HG03103 (cell line): ENCODE data around the gene CACNA1A.
"Not testable (repeated sequence)": the region's sequence is repeated elsewhere in the genome, so short reads cannot be mapped to it uniquely, and the experiment has no call there.

Experiments used
- ATAC-seq: cut with Tn5 transposase; IDR thresholded peaks from one replicate; pipeline ENCODE4 v1.9.1; 2021; ENCODE audit warnings: low read depth; ENCODE audit not compliant: unreplicated experiment

CACNA1A gene

GRCh38 chr19:13506471-13506820 is at the start of gene CACNA1A:
Gene CACNA1A (minus strand): TSS chr19:13506479. CDS start chr19:13506224, 255 bp downstream.
- no peak for ATAC-seq

- no peak for ATAC-seq
Measured at GRCh38 chr19:13554506-13555240, 48.4 kb upstream of the CACNA1A start.

GRCh38 chr19:13553880-13554400 is 47.7 kb upstream of the CACNA1A start:
- ATAC-seq, result no peak

- no peak for ATAC-seq
Measured at GRCh38 chr19:13548131-13548530, 41.9 kb upstream of the CACNA1A start.

GRCh38 chr19:13547102-13547501 is 40.8 kb upstream of the CACNA1A start:
- no peak for ATAC-seq

GRCh38 chr19:13544423-13544822 is 38.1 kb upstream of the CACNA1A start:
- ATAC-seq, result no peak

GRCh38 chr19:13541554-13541953 is 35.3 kb upstream of the CACNA1A start:
- no peak for ATAC-seq

GRCh38 chr19:13539332-13539731 is 33.1 kb upstream of the CACNA1A start:
- ATAC-seq, result no peak

GRCh38 chr19:13538601-13539253 is 32.4 kb upstream of the CACNA1A start:
- ATAC-seq, result no peak

- ATAC-seq, result no peak
Measured at GRCh38 chr19:13537454-13537853, 31.2 kb upstream of the CACNA1A start.

GRCh38 chr19:13530720-13531119 is 24.4 kb upstream of the CACNA1A start:
- no peak for ATAC-seq

GRCh38 chr19:13529721-13530120 is 23.4 kb upstream of the CACNA1A start:
- ATAC-seq, result not testable (repeated sequence)

GRCh38 chr19:13526552-13526951 is 20.3 kb upstream of the CACNA1A start:
- no peak for ATAC-seq

GRCh38 chr19:13521066-13521465 is 14.8 kb upstream of the CACNA1A start:
- no peak for ATAC-seq

GRCh38 chr19:13511947-13512346 is 5.7 kb upstream of the CACNA1A start:
- ATAC-seq, result no peak

- no peak for ATAC-seq
Measured at GRCh38 chr19:13507053-13507611, 853 bp upstream of the CACNA1A start.

- no peak for ATAC-seq
Measured at GRCh38 chr19:13505761-13506470, 363 bp downstream of the CACNA1A start.

- no peak for ATAC-seq
Measured at GRCh38 chr19:13505164-13505695, 1.0 kb downstream of the CACNA1A start.

- no peak for ATAC-seq
Measured at GRCh38 chr19:13503570-13504235, 2.6 kb downstream of the CACNA1A start.

- no peak for ATAC-seq
Measured at GRCh38 chr19:13502231-13502630, 4.0 kb downstream of the CACNA1A start.
